CD1c-positive myeloid dendritic cell (primary cell): ENCODE results near the gene PHETA2.
A peak's percentile ranks its signal among the peaks of the same experiment; 100 is the strongest.
"Not testable (repeated sequence)": the region's sequence is repeated elsewhere in the genome, so short reads cannot be mapped to it uniquely, and the experiment has no call there.

Source experiments
- DNase-seq: peaks from one replicate; pipeline ENCODE4 v3.0.0-alpha.2; 2016; ENCODE audit errors: extremely low spot score

Gene PHETA2

GRCh38 chr22:42104332-42104860 is 30.3 kb downstream of the PHETA2 start:
- DNase-seq: not testable (repeated sequence)

- no peak for DNase-seq
These were observed 34.8 kb downstream of the PHETA2 start for GRCh38 chr22:42108848-42109247.

DNA sequence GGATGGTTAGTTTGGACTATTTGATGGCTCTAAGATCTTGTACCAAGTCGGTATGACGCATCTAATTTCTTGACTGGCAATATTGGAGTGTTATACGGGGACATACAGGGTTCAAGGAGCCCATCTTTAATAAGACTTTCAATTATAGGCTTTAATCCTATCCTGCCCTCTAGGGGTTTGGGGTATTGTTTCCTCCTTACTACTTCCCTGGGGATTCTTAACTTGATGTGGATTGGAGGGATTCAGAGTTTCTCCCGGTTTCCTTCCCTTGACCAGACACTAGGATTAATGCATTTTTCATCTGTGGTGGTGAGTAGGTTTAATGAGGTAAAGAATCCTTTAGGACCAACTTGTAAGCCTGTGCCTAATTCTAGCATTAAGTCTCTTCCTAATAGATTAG is 37.8 kb downstream of the PHETA2 start:
- no peak for DNase-seq

- not testable (repeated sequence) for DNase-seq
These were observed 38.7 kb downstream of the PHETA2 start for GRCh38 chr22:42112793-42113192.

DNA sequence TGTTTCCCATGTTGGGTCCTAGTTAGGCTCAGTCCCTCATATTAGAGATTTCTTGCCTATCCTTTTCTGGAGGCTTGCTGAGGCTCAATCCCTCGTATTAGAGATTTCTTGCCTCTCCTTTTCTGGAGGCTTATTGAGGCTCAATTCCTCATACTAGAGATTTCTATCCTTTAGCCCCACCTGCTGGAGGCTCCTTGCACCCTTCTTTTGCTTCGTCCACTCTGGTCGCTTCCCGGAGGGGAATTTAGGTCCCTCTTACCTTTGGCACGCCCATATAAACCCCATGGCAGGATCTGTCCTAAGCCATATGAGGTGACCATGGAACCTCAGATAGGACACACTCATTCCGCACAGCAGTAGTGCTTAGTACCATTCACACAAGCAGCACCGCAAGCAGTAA is 40.7 kb downstream of the PHETA2 start:
- DNase-seq: peak; percentile 19

GRCh38 chr22:42115420-42115830 is 41.4 kb downstream of the PHETA2 start:
- DNase-seq: not testable (repeated sequence)

DNA sequence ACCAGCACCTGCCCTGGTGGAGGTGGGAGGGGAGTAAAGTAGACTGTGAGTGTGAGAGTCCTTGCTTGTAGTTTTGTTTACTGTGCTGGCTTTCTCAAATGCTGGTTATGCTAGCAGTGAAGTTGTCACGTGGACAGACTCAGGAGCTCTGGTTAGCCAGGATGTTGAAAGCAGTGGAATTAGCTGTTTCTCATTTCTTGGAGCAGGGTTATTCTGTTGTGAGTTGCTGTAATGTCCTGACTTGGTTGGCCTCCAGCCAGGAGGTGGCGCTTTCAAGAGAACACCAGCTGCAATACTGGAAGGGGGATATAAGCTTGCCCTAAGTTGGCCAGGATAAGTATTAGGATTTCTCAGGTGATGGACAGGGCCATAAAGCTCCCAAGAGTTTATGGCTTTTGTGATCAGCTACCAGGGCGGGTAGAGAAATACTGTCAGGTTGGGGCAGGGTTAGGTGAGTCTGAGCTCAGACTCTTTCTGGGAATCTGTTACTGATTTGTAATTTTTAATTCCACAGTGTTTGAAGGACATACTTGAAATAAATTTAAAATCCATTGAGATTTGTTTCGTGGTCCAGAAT is 42.9 kb downstream of the PHETA2 start:
- DNase-seq: no peak

DNA sequence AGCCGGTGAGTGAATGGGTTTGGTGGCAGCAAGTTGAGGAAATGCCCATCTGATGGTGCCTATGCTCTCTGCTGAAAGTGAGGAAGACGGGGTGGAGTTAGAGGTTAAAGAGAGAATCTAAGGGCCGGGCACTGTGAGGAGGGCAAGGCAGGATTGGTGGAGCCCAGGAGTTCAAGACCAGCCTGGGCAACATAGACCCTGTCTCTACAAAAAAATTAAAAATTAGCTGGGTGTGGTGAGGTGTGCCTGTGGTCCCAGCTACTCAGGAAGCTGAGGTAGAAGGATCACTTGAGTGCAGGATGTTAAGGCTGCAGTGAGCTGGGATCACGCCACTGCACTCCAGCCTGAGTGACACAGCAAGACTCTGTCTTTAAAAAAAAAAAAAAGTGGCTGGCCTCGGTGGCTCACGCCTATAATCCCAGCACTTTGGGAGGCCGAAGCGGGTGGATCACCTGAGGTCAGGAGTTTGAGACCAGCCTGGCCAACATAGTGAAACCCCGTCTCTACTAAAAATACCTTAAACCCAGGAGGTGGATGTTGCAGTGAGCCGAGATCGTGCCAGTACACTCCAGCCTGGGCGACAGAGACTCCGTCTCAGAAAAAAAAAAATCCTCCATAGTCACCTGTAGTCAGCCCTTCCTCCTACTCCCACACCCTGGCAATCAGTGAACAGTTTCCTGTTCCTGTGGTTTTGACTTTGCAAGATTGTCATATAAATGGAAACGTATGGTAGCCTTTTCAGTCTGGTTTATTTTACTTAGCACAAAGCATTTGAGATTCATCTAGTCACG is 46.4 kb downstream of the PHETA2 start:
- DNase-seq: peak; percentile 17

- not testable (repeated sequence) for DNase-seq
These were observed 49.5 kb downstream of the PHETA2 start for GRCh38 chr22:42123529-42123928.

GRCh38 chr22:42127606-42128005 is 53.6 kb downstream of the PHETA2 start:
- no peak for DNase-seq

- not testable (repeated sequence) for DNase-seq
These were observed 54.0 kb downstream of the PHETA2 start for GRCh38 chr22:42128007-42128406.
